WTC11 (cell line): ENCODE results near the gene CD247. TPM values are rescaled to one million over a fixed set of nuclear protein-coding genes. Genes with fewer than 3 reads are reported as not detected.

Source experiments
- ATAC-seq: fragments of 200-7000 bp; cut with Tn5 transposase; 2 replicates; pipeline ENCODE4 v1.10.0; 2021; ENCODE audit warnings: mild to moderate bottlenecking, moderate library complexity
- CTCF ChIA-PET: fragments of 300-600 bp; sonication (Branson Sonifier 250); formaldehyde crosslinking; loops from one replicate; lab custom pipeline; 2021; ENCODE audit warnings: antibody characterized with exemption; lab: Charles Lee
- POLR2A ChIA-PET: fragments of 350-600 bp; sonication (Branson Sonifier 250); formaldehyde crosslinking; loops from one replicate; lab custom pipeline; 2021; ENCODE audit warnings: antibody characterized with exemption; lab: Charles Lee
- DNase-seq: peaks from one replicate; pipeline ENCODE4 v3.0.0; 2021; ENCODE audit warnings: low spot score
- H3K27ac Mint-ChIP-seq: 2 replicates; pipeline ENCODE4 v1.8.0; 2021; ENCODE audit warnings: mixed read lengths
- H3K27me3 Mint-ChIP-seq: 2 replicates; pipeline ENCODE4 v1.8.0; 2021; ENCODE audit warnings: low read depth, mild to moderate bottlenecking, moderate library complexity, mixed read lengths
- H3K36me3 Mint-ChIP-seq: 2 replicates; pipeline ENCODE4 v1.8.0; 2021; ENCODE audit warnings: mixed read lengths
- H3K4me1 Mint-ChIP-seq: 2 replicates; pipeline ENCODE4 v1.8.0; 2022; ENCODE audit warnings: mixed read lengths
- H3K4me3 Mint-ChIP-seq: 2 replicates; pipeline ENCODE4 v1.8.0; 2021; ENCODE audit warnings: mild to moderate bottlenecking, moderate library complexity, mixed read lengths
- H3K9me3 Mint-ChIP-seq: 2 replicates; pipeline ENCODE4 v1.8.0; 2021; ENCODE audit warnings: mixed read lengths
- CREB1 ChIP-seq: sonication (generic); formaldehyde crosslinking; IDR thresholded peaks from 2 replicates; pipeline ENCODE4 v1.8.0; 2023; ENCODE audit warnings: mild to moderate bottlenecking, missing genetic modification reagents
- FOXP1 ChIP-seq: sonication (generic); formaldehyde crosslinking; IDR thresholded peaks from 2 replicates; pipeline ENCODE4 v1.8.0; 2022; ENCODE audit warnings: missing genetic modification reagents, mild to moderate bottlenecking, moderate library complexity, borderline replicate concordance
- JUN ChIP-seq: sonication (generic); formaldehyde crosslinking; IDR thresholded peaks from 2 replicates; pipeline ENCODE4 v1.8.0; 2023; ENCODE audit warnings: mild to moderate bottlenecking, missing genetic modification reagents
- MYBL2 ChIP-seq: sonication (generic); formaldehyde crosslinking; IDR thresholded peaks from 2 replicates; pipeline ENCODE4 v1.8.1; 2023; ENCODE audit warnings: mild to moderate bottlenecking, moderate library complexity, missing genetic modification reagents
- ZNF232 ChIP-seq: sonication (generic); formaldehyde crosslinking; IDR thresholded peaks from 2 replicates; pipeline ENCODE4 v1.8.0; 2022; ENCODE audit warnings: mild to moderate bottlenecking, missing genetic modification reagents
- ZNF263 ChIP-seq: sonication (generic); formaldehyde crosslinking; IDR thresholded peaks from 2 replicates; pipeline ENCODE4 v1.8.1; 2022; ENCODE audit warnings: low read depth, mild to moderate bottlenecking, moderate library complexity, missing genetic modification reagents
- ZNF317 ChIP-seq: sonication (generic); formaldehyde crosslinking; IDR thresholded peaks from 2 replicates; pipeline ENCODE4 v1.8.1; 2023; ENCODE audit warnings: low read depth, mild to moderate bottlenecking, moderate library complexity, missing genetic modification reagents, borderline replicate concordance
- ZNF423 ChIP-seq: fragments of 250-450 bp; sonication (Bioruptor Pico); IDR thresholded peaks from 2 replicates; pipeline ENCODE4 v2.1.2; 2022; ENCODE audit warnings: mild to moderate bottlenecking, moderate library complexity
- total RNA-seq: library from RNA; stranded (reverse); gene quantifications from 3 replicates; pipeline ENCODE4 v1.2.3, GENCODE V29; 2021
- TF ChIP-seq, protein P1 (sequence below): sonication (generic); formaldehyde crosslinking; IDR thresholded peaks from 2 replicates; pipeline ENCODE4 v1.8.1; 2022; ENCODE audit warnings: low read depth, mild to moderate bottlenecking, moderate library complexity, missing genetic modification reagents, borderline replicate concordance
- TF ChIP-seq, protein P2 (sequence below): sonication (generic); formaldehyde crosslinking; IDR thresholded peaks from 2 replicates; pipeline ENCODE4 v1.8.1; 2023; ENCODE audit warnings: mild to moderate bottlenecking, missing genetic modification reagents, borderline replicate concordance
- TF ChIP-seq, protein P3 (sequence below): sonication (generic); formaldehyde crosslinking; IDR thresholded peaks from 2 replicates; pipeline ENCODE4 v1.8.1; 2022; ENCODE audit warnings: mild to moderate bottlenecking, moderate library complexity, missing genetic modification reagents
- TF ChIP-seq, protein P4 (sequence below): sonication (generic); formaldehyde crosslinking; IDR thresholded peaks from 2 replicates; pipeline ENCODE4 v1.8.1; 2022; ENCODE audit warnings: low read depth, missing genetic modification reagents, borderline replicate concordance
- TF ChIP-seq, protein P5 (sequence below): sonication (generic); formaldehyde crosslinking; IDR thresholded peaks from 2 replicates; pipeline ENCODE4 v1.8.1; 2023; ENCODE audit warnings: mild to moderate bottlenecking, moderate library complexity, missing genetic modification reagents
- TF ChIP-seq, protein P6 (sequence below): sonication (generic); formaldehyde crosslinking; IDR thresholded peaks from 2 replicates; pipeline ENCODE4 v1.8.1; 2023; ENCODE audit warnings: mild to moderate bottlenecking, missing genetic modification reagents, moderate library complexity
- TF ChIP-seq, protein P7 (sequence below): sonication (generic); formaldehyde crosslinking; IDR thresholded peaks from 2 replicates; pipeline ENCODE4 v1.8.1; 2022; ENCODE audit warnings: missing genetic modification reagents, borderline replicate concordance
- TF ChIP-seq, protein P8 (sequence below): fragments of 250-450 bp; sonication (Bioruptor Pico); conservative IDR thresholded peaks from 2 replicates; pipeline ENCODE4 v1.9.0; 2021; ENCODE audit warnings: mild to moderate bottlenecking

The CD247 gene
- total RNA-seq, 1 experiment from 2014 or later: 1.8 TPM

DNA sequence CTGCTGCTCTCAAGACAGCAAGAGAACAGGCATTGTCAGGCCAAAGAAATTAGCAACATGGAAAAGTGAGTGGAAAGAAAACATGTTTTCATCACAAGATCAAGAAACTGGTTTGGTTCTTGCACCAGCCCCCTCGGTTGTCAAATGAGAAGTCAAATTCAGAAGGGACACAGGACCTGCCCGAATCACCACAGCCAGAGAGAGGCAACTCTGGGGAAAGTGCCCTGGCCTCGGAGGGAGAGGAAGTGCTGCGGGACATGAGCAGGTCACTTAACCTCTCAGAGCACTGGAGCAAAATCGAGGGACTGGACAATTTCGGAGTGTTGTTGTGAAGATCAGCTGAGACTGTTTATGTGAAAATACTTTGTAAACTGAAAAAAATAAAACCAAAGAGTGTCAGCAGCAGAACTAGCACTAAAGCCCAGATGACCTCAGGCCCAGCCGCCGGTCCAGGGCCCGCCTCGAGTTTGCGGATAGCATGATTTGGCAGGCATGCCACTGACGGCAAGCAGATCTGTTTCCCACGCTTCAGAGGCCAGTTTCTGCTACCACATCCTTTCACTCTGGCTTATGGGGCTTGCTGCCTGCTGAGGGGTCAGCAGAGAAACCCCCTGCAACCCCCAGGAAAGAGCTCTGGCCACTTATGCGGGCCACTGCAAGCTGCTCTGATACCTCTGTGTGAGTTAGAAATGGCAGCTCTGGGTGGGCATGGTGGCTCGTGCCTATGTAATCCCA lies 32.1 kb downstream of the CD247 start (continued):
- TF ChIP-seq CREB1 (CRISPR knock-in tag): no peak
- TF ChIP-seq, protein P1, sequence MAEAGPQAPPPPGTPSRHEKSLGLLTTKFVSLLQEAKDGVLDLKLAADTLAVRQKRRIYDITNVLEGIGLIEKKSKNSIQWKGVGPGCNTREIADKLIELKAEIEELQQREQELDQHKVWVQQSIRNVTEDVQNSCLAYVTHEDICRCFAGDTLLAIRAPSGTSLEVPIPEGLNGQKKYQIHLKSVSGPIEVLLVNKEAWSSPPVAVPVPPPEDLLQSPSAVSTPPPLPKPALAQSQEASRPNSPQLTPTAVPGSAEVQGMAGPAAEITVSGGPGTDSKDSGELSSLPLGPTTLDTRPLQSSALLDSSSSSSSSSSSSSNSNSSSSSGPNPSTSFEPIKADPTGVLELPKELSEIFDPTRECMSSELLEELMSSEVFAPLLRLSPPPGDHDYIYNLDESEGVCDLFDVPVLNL (CRISPR knock-in tag): no peak
- no peak for TF ChIP-seq ZNF263 (CRISPR knock-in tag)

DNA sequence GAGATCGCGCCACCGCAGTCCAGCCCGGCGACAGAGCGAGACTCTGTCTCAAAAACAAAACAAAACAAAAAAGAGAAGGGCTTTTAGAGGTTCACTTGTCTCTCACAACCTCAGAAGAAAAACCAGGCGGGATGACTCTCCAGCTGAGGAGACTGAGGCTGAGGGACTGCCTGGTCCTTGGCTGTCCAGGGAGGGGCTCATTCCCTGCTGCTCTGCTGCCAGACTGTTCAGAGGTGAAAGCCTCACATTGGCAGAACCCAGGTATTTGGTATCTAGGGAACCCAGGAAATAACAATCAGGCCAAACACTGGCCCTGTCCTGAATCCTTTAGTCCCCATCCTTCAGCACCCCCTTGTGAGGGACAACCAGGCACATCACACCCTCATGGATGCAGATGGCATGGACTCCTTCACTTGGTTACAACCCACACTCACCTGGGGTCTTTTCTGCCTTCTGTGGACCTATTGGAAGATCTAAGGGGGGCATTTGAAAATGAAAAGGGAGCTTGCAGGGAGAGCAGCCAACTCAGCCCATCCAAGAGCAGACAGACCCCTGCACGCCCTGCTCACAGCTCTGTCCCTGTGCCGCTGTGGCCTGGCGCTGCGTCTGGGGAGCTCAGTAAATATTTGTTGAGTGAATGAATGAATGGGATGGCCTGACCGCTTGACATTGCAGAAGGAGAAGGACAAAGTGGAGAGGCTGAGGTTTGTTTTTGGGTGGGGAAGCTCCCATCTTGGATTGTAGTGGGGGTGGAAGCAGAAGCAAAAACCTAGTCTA lies 33.4 kb downstream of the CD247 start:
- Mint-ChIP-seq H3K27me3 (peaks cover 4% of the 10 kb centered on the region), H3K36me3 (no peaks in the 10 kb centered on the region)

DNA sequence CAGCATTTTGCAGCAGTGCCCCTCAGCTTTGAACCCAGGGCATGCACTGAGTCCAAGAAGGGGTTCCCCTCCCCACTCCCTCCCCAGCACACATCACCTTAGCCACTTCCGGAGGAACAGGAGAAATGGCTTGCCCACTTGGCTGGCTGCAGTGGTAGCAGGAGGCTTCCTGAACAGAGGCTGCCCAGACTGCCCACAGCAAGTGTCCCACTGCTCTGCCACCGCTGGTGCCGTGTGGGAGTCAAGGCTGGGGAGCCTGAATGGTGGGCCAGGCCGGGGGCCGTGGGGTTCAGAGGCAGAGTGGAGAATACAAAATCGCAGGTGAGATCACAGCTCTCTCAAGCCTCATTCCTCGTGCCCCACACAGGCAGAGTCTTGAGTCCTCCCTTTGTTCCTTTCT lies 34.5 kb downstream of the CD247 start:
- no peak for ATAC-seq
- ChIA-PET CTCF (interaction anchor here (1.2 kb wide), 1 partner anchor 50 kb away, joined by 4 read pairs; no protein-coding TSS in a partner anchor), POLR2A (no interaction called here)
- Mint-ChIP-seq H3K9me3 (no peaks in the 10 kb centered on the region), H3K36me3 (no peaks in the 10 kb centered on the region), H3K27me3 (peaks cover 4% of the 10 kb centered on the region), H3K27ac (no peak overlapping the region), H3K4me3 (no peak overlapping the region), H3K4me1 (peaks cover 23% of the 10 kb centered on the region)
- no peak for DNase-seq
- TF ChIP-seq, protein P2, sequence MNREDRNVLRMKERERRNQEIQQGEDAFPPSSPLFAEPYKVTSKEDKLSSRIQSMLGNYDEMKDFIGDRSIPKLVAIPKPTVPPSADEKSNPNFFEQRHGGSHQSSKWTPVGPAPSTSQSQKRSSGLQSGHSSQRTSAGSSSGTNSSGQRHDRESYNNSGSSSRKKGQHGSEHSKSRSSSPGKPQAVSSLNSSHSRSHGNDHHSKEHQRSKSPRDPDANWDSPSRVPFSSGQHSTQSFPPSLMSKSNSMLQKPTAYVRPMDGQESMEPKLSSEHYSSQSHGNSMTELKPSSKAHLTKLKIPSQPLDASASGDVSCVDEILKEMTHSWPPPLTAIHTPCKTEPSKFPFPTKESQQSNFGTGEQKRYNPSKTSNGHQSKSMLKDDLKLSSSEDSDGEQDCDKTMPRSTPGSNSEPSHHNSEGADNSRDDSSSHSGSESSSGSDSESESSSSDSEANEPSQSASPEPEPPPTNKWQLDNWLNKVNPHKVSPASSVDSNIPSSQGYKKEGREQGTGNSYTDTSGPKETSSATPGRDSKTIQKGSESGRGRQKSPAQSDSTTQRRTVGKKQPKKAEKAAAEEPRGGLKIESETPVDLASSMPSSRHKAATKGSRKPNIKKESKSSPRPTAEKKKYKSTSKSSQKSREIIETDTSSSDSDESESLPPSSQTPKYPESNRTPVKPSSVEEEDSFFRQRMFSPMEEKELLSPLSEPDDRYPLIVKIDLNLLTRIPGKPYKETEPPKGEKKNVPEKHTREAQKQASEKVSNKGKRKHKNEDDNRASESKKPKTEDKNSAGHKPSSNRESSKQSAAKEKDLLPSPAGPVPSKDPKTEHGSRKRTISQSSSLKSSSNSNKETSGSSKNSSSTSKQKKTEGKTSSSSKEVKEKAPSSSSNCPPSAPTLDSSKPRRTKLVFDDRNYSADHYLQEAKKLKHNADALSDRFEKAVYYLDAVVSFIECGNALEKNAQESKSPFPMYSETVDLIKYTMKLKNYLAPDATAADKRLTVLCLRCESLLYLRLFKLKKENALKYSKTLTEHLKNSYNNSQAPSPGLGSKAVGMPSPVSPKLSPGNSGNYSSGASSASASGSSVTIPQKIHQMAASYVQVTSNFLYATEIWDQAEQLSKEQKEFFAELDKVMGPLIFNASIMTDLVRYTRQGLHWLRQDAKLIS (CRISPR knock-in tag): no peak
- TF ChIP-seq, protein P3, sequence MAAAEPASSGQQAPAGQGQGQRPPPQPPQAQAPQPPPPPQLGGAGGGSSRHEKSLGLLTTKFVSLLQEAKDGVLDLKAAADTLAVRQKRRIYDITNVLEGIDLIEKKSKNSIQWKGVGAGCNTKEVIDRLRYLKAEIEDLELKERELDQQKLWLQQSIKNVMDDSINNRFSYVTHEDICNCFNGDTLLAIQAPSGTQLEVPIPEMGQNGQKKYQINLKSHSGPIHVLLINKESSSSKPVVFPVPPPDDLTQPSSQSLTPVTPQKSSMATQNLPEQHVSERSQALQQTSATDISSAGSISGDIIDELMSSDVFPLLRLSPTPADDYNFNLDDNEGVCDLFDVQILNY (CRISPR knock-in tag): no peak
- TF ChIP-seq, protein P4, sequence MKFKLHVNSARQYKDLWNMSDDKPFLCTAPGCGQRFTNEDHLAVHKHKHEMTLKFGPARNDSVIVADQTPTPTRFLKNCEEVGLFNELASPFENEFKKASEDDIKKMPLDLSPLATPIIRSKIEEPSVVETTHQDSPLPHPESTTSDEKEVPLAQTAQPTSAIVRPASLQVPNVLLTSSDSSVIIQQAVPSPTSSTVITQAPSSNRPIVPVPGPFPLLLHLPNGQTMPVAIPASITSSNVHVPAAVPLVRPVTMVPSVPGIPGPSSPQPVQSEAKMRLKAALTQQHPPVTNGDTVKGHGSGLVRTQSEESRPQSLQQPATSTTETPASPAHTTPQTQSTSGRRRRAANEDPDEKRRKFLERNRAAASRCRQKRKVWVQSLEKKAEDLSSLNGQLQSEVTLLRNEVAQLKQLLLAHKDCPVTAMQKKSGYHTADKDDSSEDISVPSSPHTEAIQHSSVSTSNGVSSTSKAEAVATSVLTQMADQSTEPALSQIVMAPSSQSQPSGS (CRISPR knock-in tag): no peak

More for the DNA sequence above, 33.4 kb downstream of the CD247 start:
- ChIA-PET POLR2A (interaction anchor here (0.6 kb wide), 1 partner anchor 360 kb away, joined by 5 read pairs; no protein-coding TSS in a partner anchor), CTCF (interaction anchor here (0.5 to 2.2 kb wide), 5 partner anchors 29 to 283 kb away, joined by 4 to 14 read pairs (median 4); partner anchors contain the start of gene CREG1)
- no peak for ATAC-seq
- no peak for DNase-seq
- Mint-ChIP-seq H3K4me1 (peaks cover 33% of the 10 kb centered on the region), H3K4me3 (no peak overlapping the region), H3K9me3 (no peaks in the 10 kb centered on the region), H3K27ac (no peak overlapping the region)
- no peak for TF ChIP-seq ZNF423 (CRISPR knock-in tag)
- TF ChIP-seq JUN (CRISPR knock-in tag): no peak
- no peak for TF ChIP-seq FOXP1 (CRISPR knock-in tag)
- TF ChIP-seq, protein P5, sequence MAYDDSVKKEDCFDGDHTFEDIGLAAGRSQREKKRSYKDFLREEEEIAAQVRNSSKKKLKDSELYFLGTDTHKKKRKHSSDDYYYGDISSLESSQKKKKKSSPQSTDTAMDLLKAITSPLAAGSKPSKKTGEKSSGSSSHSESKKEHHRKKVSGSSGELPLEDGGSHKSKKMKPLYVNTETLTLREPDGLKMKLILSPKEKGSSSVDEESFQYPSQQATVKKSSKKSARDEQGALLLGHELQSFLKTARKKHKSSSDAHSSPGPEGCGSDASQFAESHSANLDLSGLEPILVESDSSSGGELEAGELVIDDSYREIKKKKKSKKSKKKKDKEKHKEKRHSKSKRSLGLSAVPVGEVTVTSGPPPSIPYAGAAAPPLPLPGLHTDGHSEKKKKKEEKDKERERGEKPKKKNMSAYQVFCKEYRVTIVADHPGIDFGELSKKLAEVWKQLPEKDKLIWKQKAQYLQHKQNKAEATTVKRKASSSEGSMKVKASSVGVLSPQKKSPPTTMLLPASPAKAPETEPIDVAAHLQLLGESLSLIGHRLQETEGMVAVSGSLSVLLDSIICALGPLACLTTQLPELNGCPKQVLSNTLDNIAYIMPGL (CRISPR knock-in tag): no peak
- no peak for TF ChIP-seq ZNF317 (CRISPR knock-in tag)
- TF ChIP-seq ZNF232 (CRISPR knock-in tag): no peak
- no peak for TF ChIP-seq MYBL2 (CRISPR knock-in tag)
- TF ChIP-seq, protein P6, sequence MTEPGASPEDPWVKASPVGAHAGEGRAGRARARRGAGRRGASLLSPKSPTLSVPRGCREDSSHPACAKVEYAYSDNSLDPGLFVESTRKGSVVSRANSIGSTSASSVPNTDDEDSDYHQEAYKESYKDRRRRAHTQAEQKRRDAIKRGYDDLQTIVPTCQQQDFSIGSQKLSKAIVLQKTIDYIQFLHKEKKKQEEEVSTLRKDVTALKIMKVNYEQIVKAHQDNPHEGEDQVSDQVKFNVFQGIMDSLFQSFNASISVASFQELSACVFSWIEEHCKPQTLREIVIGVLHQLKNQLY (CRISPR knock-in tag): no peak
- TF ChIP-seq, protein P7, sequence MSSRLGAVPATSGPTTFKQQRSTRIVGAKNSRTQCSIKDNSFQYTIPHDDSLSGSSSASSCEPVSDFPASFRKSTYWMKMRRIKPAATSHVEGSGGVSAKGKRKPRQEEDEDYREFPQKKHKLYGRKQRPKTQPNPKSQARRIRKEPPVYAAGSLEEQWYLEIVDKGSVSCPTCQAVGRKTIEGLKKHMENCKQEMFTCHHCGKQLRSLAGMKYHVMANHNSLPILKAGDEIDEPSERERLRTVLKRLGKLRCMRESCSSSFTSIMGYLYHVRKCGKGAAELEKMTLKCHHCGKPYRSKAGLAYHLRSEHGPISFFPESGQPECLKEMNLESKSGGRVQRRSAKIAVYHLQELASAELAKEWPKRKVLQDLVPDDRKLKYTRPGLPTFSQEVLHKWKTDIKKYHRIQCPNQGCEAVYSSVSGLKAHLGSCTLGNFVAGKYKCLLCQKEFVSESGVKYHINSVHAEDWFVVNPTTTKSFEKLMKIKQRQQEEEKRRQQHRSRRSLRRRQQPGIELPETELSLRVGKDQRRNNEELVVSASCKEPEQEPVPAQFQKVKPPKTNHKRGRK (CRISPR knock-in tag): no peak
- TF ChIP-seq, protein P8, sequence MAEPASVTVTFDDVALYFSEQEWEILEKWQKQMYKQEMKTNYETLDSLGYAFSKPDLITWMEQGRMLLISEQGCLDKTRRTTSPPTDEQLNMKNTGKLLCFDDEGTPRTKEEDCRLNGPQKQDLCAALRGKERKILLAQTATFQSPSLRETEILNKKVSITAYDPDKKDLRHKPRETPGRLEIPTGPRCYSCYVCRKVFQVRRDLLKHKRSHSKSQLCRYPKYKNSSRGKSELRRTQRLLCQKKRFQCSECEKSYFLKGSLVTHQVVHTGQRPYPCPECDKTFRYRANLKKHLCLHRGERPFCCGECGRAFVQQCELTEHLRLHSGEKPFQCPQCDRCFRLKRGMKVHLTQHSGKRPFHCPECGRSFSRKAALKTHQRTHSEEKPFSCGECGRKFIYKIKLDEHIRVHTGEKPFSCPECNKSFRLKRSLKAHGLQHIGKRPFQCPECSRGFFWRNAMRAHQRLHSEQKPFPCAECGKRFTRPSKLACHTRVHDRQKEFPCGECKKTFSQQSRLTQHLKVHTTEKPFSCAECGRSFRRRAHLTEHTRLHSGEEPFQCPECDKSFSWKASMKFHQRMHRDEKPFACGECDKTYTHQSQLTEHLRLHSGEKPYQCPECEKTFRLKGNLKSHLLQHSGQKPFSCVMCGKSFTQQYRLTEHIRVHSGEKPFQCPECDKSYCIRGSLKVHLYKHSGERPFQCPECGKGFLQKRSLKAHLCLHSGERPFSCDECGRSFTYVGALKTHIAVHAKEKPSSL (CRISPR knock-in tag): no peak
